ENCODE measurements around the gene ELL.

The ELL gene

DNA sequence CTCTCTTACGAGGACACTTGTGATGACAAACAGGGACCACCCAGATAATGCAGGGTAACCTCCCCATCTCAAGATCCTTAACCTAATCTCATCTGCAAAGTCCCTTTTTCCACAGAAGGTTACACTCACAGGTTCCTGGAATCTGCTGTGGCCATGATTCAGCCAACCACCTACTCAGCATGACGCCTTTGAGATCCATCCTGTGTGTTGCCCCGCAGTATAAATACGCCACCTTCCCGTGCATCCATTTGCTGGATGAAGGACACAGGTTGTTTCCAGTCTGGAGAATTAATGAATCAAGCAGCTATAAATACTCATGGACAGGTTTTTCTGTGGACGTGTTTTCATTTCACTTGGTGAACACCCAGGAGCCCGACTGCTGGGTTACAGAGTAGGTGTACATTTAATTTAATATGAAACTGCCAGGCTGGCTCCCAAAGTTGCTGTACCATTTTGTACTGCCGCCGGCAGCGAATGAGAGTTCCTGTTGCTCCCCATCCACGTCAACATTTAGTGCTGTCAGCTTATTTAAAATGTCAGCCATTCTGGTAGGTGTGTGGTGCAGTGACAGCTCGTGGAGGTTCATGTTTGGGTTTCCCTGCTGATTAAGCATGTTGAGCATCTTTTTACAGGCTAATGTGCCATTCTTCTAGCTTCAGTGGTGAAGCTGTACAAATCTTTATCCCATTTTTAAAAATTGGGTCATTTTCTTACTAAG, 40.2 kb downstream of the ELL start:
- TF ChIP-seq EZH2phosphoT487 (IDR thresholded peaks at IDR 0.05; ENCODE audit: borderline replicate concordance, low read length) = no peak
- TF ChIP-seq, protein P1, sequence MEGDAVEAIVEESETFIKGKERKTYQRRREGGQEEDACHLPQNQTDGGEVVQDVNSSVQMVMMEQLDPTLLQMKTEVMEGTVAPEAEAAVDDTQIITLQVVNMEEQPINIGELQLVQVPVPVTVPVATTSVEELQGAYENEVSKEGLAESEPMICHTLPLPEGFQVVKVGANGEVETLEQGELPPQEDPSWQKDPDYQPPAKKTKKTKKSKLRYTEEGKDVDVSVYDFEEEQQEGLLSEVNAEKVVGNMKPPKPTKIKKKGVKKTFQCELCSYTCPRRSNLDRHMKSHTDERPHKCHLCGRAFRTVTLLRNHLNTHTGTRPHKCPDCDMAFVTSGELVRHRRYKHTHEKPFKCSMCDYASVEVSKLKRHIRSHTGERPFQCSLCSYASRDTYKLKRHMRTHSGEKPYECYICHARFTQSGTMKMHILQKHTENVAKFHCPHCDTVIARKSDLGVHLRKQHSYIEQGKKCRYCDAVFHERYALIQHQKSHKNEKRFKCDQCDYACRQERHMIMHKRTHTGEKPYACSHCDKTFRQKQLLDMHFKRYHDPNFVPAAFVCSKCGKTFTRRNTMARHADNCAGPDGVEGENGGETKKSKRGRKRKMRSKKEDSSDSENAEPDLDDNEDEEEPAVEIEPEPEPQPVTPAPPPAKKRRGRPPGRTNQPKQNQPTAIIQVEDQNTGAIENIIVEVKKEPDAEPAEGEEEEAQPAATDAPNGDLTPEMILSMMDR (IDR thresholded peaks at IDR 0.05; ENCODE audit: low read depth, low read length, poor library complexity, severe bottlenecking) = no peak
- Histone ChIP-seq H3K4me3 (ENCODE audit: low read length) (no peak overlapping the region), H3K9me3 (ENCODE audit: control insufficient read depth, insufficient read depth, low read length) (no peaks in the 10 kb centered on the region), H3K36me3 (ENCODE audit: control insufficient read depth, low read length) (no peaks in the 10 kb centered on the region), H3K27me3 (ENCODE audit: control insufficient read depth, low read length) (no peaks in the 10 kb centered on the region), H3K4me1 (ENCODE audit: control insufficient read depth, low read length) (peaks cover 34% of the 10 kb centered on the region), H3K27ac (ENCODE audit: low read depth, low read length) (no peak overlapping the region), H3K4me2 (ENCODE audit: low read length) (no peak overlapping the region), H4K20me1 (ENCODE audit: control insufficient read depth, insufficient read depth, low read depth, low read length) (peaks cover 7% of the 10 kb centered on the region; the same call in 1 of the 2 replicates), H3K9me2 (replicated peaks; ENCODE audit: control insufficient read depth, low read length) (no peaks in the 10 kb centered on the region), H3F3A (ENCODE audit: control insufficient read depth, insufficient read depth) (no peaks in the 10 kb centered on the region), H3K79me2 (ENCODE audit: control insufficient read depth, low read length) (peaks cover 93% of the 10 kb centered on the region)

GRCh38 chr19:18480006-18480691, 41.7 kb downstream of the ELL start:
- Histone ChIP-seq H3K27ac (ENCODE audit: low read depth, low read length) (no peak overlapping the region), H3K79me2 (ENCODE audit: control insufficient read depth, low read length) (peaks cover 92% of the 10 kb centered on the region), H3K27me3 (ENCODE audit: control insufficient read depth, low read length) (no peaks in the 10 kb centered on the region), H4K20me1 (ENCODE audit: control insufficient read depth, insufficient read depth, low read depth, low read length) (peaks cover 12% of the 10 kb centered on the region; the same call in 1 of the 2 replicates), H3K4me3 (ENCODE audit: low read length) (no peak overlapping the region), H3K4me2 (ENCODE audit: low read length) (no peak overlapping the region), H3F3A (ENCODE audit: control insufficient read depth, insufficient read depth) (no peaks in the 10 kb centered on the region), H3K9me2 (replicated peaks; ENCODE audit: control insufficient read depth, low read length) (no peaks in the 10 kb centered on the region), H3K36me3 (ENCODE audit: control insufficient read depth, low read length) (no peaks in the 10 kb centered on the region), H3K4me1 (ENCODE audit: control insufficient read depth, low read length) (peaks cover 28% of the 10 kb centered on the region), H3K9me3 (ENCODE audit: control insufficient read depth, insufficient read depth, low read length) (no peaks in the 10 kb centered on the region)
- TF ChIP-seq EZH2phosphoT487 (IDR thresholded peaks at IDR 0.05; ENCODE audit: borderline replicate concordance, low read length) = no peak
- TF ChIP-seq, protein P1 (IDR thresholded peaks at IDR 0.05; ENCODE audit: low read depth, low read length, poor library complexity, severe bottlenecking) = no peak

DNA sequence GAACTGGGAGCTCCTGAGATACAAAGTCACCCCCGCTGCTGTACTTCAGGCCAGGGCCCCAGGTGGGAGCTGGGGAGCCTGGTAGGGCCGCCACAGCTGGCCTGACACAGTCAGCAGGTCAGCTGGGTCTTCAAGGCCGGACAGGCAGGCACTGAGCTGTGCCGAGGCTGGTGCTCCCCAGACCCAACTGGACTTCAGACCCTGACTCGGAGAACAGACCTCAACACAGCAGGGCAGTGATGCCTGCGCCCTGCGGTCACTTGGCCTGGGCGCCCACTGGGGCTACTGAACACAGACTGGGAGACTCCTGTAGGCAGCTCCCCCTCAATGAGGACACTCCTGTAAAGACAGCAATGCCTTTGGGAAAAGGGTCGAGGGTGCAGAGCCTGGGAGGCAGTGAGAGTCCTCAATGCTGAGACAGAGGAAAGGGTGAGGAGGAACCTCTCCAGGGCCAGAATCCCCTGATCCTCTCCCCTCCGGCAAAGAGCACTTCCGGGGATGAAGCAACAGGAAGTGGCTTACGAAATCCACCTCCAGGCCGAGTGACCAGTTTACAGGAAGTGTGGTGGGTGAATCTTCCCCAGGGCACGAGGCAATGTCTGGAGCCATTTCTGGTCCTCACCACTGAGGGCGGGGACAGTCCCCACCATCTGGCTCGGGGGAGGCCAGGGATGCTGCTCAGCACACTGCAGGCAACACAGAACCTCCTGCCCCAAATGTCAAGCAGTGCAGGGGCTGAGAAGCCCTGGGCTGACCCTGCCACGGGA, 43.1 kb downstream of the ELL start:
- TF ChIP-seq EZH2phosphoT487 (IDR thresholded peaks at IDR 0.05; ENCODE audit: borderline replicate concordance, low read length) = no peak
- TF ChIP-seq, protein P1 (IDR thresholded peaks at IDR 0.05; ENCODE audit: low read depth, low read length, poor library complexity, severe bottlenecking) = no peak
- Histone ChIP-seq H3K27ac (ENCODE audit: low read depth, low read length) (peak overlapping the region; percentile 22; the same call in 1 of the 2 replicates), H3K79me2 (ENCODE audit: control insufficient read depth, low read length) (peaks cover 91% of the 10 kb centered on the region), H3K4me1 (ENCODE audit: control insufficient read depth, low read length) (peaks cover 21% of the 10 kb centered on the region), H3K4me2 (ENCODE audit: low read length) (peak overlapping the region; percentile 51), H3K9me3 (ENCODE audit: control insufficient read depth, insufficient read depth, low read length) (no peaks in the 10 kb centered on the region), H3K36me3 (ENCODE audit: control insufficient read depth, low read length) (no peaks in the 10 kb centered on the region), H3K27me3 (ENCODE audit: control insufficient read depth, low read length) (no peaks in the 10 kb centered on the region), H3F3A (ENCODE audit: control insufficient read depth, insufficient read depth) (no peaks in the 10 kb centered on the region), H3K9me2 (replicated peaks; ENCODE audit: control insufficient read depth, low read length) (no peaks in the 10 kb centered on the region), H4K20me1 (ENCODE audit: control insufficient read depth, insufficient read depth, low read depth, low read length) (peaks cover 12% of the 10 kb centered on the region; the same call in 1 of the 2 replicates), H3K4me3 (ENCODE audit: low read length) (peak overlapping the region; percentile 9; the same call in 1 of the 2 replicates)
